Measurements from ENCODE around the gene TGIF1.

Gene TGIF1

GRCh38 chr18:3447068-3447894 is 2.7 kb upstream of the TGIF1 start:
- no peak for DNase-seq (ENCODE audit: low read depth)
- TF ChIP-seq CTCF (conservative IDR thresholded peaks at IDR 0.05; ENCODE audit: low read depth, low read length) = no peak
- peak overlapping the region; percentile 86 for H3K4me3 ChIP-seq (ENCODE audit: low read length)

- peak; percentile 25 for TF ChIP-seq CTCF (conservative IDR thresholded peaks at IDR 0.05; ENCODE audit: low read depth, low read length)
- DNase-seq (ENCODE audit: low read depth) = peak; percentile 96
- peak overlapping the region; percentile 86 for H3K4me3 ChIP-seq (ENCODE audit: low read length)
Observed at GRCh38 chr18:3447895-3448837, 1.8 kb upstream of the TGIF1 start.

- no peak for TF ChIP-seq CTCF (conservative IDR thresholded peaks at IDR 0.05; ENCODE audit: low read depth, low read length)
- H3K4me3 ChIP-seq (ENCODE audit: low read length) = peak overlapping the region; percentile 86
- peak; percentile 69 for DNase-seq (ENCODE audit: low read depth)
Observed at GRCh38 chr18:3448838-3449511, 997 bp upstream of the TGIF1 start.

GRCh38 chr18:3449512-3450011 is 410 bp upstream of the TGIF1 start:
- H3K4me3 ChIP-seq (ENCODE audit: low read length) = peak overlapping the region; percentile 86
- DNase-seq (ENCODE audit: low read depth) = no peak
- TF ChIP-seq CTCF (conservative IDR thresholded peaks at IDR 0.05; ENCODE audit: low read depth, low read length) = no peak

- TF ChIP-seq CTCF (conservative IDR thresholded peaks at IDR 0.05; ENCODE audit: low read depth, low read length) = no peak
- no peak for DNase-seq (ENCODE audit: low read depth)
- peak overlapping the region; percentile 86 for H3K4me3 ChIP-seq (ENCODE audit: low read length)
Observed at GRCh38 chr18:3450799-3451182, 819 bp downstream of the TGIF1 start.

GRCh38 chr18:3451183-3451988 is 1.4 kb downstream of the TGIF1 start:
- peak overlapping the region; percentile 86 for H3K4me3 ChIP-seq (ENCODE audit: low read length)
- no peak for TF ChIP-seq CTCF (conservative IDR thresholded peaks at IDR 0.05; ENCODE audit: low read depth, low read length)
- DNase-seq (ENCODE audit: low read depth) = no peak

Data from retinal pigment epithelial cell (primary cell).